T47D (cell line): Measurements from ENCODE around the gene CHST11.
A peak's percentile ranks its signal among the peaks of the same experiment; 100 is the strongest.

ENCODE experiments used
- DNase-seq, 2 experiments: peaks; one replicate each; pipeline versions ENCODE4 v3.0.0 to v3.0.0-alpha.2; 2011 to 2012; ENCODE audit warnings: low read depth in 1 of 2, low spot score in 1 of 2
- JUND ChIP-seq: IDR thresholded peaks from 2 replicates; pipeline ENCODE4 v1.6.1; 2012; ENCODE audit warnings: low read depth
- in situ Hi-C: cut with HindIII; loops from 2 replicates; pipeline ENCODE4 v1.10.0; 2016; ENCODE audit warnings: low sequenced_read_pairs, low pct_unique_long_range_greater_than_20kb

Gene CHST11

DNA sequence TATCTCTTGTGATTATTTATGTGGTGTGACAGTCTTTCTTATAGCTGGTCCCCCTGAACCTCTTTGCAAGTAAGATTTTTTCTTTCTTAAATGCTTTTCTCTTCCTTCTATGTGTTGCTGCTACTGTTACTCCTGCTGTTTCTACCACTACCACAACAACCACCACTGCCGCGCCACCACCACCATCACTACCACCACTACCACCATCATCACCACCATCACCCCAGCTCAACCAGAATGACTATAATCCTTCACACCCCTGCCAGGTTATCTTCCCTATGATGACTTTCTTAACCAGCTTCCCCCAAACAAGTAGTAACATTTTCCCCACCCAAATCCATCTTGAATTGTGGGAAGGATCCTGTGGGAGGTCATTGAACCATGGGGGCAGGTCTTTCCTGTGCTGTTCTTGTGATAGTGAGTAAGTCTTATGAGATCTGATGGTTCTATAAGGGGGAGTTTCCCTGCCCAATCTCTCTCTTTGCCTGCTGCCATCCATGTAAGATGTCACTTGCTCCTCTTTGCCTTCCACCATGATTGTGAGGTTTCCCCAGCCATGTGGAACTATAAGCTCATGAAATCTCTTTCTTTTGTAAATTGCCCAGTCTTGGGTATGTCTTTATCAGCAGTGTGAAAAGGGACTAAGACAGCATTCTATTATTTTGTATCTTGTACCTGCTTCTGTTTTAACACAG lies 52.2 kb downstream of the CHST11 start:
- no peak for DNase-seq
- TF ChIP-seq JUND, result no peak
- in situ Hi-C loops, result no loop called here

DNA sequence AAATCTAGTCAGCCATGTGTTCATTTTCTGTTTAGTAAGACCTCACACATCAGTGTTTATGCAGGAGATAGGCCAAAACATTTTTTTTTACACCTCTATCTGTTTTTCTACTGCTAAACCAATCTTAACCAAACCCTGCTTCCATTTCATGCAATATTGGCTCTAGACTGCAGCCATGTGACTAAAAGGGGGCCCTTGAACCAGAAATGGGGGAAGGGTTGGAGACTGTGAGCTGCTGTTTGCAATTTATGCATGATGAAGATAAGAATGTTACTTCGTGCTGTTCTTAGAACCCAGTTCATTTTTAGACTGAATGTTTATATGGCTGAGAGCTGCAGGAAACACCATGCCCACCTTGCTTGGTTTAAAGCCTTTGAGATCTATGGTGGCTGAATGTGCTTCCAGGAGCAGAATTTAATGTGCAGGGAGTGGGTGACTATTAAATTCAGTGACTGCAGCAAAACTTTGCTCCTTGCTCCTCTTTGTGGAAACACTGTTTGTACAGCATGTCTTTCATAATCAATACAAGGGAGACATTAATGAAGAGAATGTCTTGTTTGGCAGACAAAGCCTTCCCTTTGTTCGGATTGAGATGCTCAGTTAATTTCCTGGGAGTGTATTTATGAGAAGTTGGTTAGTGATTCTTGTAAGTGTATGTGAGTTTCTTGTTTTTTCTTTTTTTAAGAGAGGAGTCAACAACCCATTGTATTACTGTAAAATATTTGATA lies 53.6 kb downstream of the CHST11 start:
- DNase-seq, result no peak
- in situ Hi-C loops, result no loop called here
- no peak for TF ChIP-seq JUND

DNA sequence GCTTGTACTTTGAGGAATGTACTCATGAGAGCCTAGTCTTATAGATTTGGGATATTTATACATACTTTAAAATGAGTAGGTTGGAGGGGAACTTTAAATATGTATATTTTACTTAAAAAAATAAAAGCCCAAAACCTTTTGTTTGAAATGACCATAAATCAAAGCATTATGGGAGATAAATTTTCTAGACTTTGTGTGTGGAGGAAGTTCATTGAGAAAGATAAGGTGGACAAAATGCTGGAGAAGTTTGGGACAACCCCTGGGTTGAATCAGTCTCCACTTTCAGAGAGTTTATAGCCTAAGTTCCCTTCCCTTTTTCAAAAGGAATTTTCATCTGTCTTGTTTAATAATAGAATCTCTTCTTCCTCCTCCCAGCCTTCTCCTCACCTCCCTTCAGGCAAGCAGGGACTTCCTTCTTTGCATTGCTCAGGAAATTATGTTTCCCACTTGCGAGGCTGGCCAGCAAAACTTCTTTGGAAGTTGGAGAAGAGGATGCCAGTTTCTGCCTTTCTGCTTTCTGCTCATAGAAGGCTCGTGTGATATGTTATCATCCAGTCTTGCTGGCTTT lies 54.2 kb downstream of the CHST11 start:
- TF ChIP-seq JUND, result no peak
- DNase-seq, result no peak
- in situ Hi-C loops, result no loop called here

DNA sequence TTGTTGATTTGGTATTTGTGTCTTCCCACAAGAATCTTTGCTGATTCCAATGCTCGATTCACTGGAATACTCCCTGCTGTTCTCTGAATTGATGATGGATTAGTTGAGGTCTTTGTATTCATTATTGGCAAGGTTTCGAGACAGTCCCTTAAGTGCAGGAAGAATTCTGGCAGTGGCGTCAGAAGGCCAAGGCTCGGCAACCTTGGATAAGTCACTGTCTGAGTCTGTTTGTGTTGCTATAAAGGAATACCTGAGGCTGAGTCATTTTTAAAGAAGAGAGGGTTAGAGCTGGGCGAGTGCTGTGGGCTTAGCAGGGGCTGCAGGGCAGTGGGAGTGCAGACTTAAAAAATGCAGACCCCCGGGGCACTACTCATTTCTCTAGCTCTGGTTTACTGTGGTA lies 56.9 kb downstream of the CHST11 start:
- no peak for TF ChIP-seq JUND
- DNase-seq, result no peak
- in situ Hi-C loops, result no loop called here

DNA sequence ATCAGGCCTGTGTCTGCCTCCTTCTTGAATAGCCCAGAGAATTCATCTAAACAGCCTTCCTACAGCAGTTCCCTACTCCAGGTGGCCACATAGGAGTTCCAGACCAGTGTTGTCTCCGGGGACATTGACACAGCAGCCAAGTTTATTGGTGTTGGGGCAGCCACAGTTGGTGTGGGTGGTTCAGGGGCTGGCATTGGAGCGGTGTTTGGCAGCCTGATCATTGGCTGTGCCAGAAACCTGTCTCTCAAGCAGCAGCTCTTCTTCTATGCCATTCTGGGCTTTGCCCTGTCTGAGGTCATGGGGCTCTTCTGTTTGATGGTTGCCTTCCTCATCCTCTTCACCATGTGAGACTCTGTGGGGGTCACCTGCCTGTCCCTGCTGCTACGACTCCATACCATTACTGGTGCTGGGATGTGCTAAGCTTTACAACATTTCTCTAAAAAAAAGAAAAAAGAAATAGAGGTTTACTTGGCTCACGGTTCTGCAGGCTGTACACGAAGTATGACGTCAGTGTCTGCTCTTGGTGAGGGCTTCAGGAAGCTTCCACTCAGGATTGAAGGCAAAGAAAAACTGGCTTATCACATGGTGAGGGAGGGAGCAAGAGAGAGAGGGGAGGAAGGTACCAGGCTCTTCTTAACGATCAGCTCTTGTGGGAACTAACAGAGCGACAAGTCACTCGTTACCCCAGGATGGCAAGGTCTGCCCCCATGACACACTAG lies 57.5 kb downstream of the CHST11 start:
- in situ Hi-C loops, result no loop called here
- no peak for DNase-seq
- no peak for TF ChIP-seq JUND

DNA sequence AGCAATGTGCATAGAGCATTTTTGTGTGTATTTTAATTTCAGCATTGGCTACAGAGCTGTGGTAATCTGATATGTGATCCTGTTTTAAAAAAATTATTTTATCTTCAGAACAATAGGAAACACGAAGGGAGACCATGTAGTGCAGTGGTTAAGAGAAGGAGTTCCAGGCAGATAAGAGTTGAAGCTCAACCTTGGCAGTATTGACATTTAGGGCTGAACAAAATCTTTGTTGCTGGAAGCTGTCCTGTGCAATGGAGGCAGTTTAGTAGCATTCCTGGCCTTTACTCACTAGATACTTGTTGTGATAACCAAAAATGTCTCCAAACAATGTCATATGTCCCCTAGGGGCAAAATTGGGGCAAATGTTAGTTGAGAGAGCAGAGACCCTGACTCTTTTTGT lies 59.2 kb downstream of the CHST11 start:
- in situ Hi-C loops, result no loop called here
- TF ChIP-seq JUND, result no peak
- DNase-seq, result peak in 1 of 2 experiments; percentile 16

DNA sequence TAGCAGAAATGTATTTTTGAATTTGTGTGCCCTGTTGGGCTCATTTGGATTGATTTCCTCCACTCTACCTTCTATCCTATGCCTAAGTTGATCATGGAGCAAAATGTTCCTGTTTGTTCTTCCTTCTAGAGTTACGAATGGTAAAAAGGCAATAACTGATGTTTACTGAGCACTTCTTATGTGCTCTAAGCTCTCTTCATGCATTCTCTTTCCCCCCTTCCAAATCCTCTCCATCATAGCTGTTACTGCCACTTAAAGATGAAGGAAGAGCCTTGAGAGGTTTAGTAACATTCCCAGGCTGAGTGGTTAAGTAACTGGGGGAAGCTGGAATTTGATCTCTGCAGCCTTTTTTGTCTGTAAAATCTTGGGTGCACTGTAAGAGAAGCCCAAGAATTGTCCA lies 60.1 kb downstream of the CHST11 start:
- in situ Hi-C loops, result no loop called here
- DNase-seq, result no peak

DNA sequence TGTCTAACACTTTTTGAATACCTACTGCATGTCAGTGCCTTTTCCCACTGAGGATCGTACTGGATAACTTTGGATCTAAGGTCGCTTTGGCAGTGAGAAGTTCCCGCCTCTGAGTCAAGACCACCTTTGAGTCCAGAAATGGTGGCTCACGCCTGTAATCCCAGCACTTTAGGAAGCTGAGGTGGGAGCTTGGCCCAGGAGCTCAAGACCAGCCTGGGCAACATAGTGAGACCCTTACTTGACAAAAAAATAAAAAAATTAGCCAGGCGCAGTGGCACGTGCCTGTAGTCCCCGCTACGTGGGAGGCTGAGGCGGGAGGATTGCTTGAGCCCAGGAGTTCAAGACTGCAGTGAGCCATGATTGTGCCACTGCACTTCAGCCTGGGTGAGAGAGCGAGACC lies 61.1 kb downstream of the CHST11 start:
- in situ Hi-C loops, result no loop called here
- no peak for TF ChIP-seq JUND
- DNase-seq, result no peak

More for the DNA sequence above, 60.1 kb downstream of the CHST11 start:
- TF ChIP-seq JUND, result no peak

DNA sequence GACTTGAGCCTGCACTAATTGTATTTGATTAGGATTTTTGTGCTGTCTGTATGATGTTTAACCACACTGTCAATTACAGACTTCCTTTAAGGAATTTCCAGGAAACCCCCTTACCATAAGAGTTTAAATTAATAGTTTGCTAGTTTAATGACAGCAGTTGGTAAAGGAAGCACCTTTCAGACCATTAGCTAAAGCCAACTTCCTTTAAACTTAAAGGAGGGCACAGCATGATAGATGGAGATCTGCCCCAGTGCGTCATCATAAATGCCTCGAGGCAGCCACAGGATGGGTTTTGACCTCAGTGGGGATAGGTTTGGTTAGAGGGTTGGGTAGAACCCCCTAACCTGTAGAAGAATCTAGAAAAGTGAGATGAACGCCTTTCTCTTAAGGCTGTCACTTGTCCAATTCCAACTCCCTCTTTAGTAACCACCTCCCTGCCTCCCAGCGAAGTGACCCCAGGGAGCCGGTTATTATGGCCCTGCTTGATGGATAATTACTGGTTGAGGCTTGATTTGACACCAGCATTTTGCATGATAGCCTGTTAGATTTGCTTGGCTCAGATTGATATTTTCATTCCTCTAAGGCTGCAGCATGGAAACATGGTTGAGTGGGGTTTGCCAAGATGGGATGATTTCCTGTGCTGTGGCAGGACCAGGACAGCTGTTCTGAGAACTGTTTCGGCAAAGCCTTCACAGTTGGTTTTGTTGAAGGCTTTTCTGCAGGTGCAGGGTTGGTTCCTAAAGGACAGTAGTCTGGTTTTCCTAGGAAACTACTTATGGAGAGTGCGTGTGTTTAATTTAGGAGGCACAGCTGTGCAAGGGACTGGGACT lies 62.7 kb downstream of the CHST11 start:
- TF ChIP-seq JUND, result no peak
- in situ Hi-C loops, result no loop called here
- DNase-seq, result no peak

DNA sequence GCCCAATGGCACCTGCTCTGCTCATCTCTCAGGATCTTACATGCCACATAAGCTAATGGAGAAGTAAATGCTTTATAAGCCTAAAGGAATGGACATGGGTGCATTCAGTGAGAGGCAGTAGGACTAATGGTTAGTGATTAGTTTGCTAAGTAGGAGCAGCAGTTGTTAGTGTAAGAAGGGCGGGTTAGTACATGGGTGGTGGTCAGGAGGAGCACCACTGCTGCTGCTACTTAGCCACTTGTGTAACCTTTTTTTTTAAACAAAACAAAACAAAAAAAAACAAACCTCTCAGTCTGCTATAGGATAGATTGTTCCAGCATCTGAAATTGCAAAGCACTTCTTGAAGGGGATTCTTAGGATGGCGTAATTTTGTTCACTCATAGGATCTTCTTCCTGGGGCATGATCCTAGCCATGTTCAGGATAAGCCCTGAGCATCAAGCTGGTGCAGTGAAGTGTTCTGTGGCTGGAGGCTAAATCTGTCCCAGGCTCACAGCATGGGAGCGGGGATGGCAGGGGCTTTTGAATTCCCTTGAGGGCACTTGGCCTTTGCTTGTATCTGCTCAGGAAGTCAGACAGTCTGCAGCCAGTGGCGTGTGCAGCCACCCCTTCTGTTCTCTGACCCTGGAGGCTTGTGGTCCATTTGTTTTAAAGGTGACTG lies 63.6 kb downstream of the CHST11 start:
- DNase-seq, result no peak
- no peak for TF ChIP-seq JUND
- in situ Hi-C loops, result no loop called here

DNA sequence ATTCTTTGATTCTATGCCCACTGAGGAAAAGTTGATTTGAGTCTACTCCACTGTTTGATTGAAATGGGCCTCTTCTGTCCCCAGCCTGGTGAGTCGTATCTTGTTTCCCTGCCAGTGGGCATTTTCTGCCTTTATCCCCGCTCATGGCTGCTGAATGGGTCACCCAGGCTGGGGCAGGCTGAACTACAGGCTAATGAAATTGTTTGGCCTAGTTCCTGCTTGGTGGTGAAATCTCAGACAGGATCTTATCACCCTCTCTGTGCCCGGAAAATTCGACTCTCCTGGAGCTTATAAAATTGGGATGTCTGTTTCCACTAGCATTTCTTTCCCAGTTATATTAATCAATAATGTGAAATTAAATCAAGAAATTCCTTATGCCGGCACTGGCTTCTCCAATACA lies 65.0 kb downstream of the CHST11 start:
- in situ Hi-C loops, result no loop called here
- no peak for DNase-seq
- TF ChIP-seq JUND, result no peak
